ENCODE results near the gene CAMTA1.
A peak's percentile ranks its signal among the peaks of the same experiment; 100 is the strongest.

CAMTA1 gene

DNA sequence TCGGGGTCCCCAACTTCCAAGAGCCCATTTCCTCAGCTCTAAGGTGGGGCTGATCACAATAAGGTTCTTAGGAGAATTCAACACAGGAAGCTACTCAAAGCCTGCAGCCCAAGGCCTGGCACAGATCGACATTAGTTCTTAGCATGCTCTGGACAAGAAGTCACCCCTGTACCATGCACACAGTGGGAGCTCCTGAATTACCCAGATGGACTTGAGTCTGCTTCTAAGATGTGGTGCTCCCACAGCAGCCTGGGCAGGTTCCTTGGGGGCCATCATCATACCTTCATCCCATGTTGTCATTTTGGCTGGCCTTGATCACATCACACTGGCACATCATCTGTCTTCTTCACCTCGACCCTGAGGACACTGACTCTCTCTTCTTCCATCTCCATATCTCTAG, 832.6 kb downstream of the CAMTA1 start:
- DNase-seq, result no peak

DNA sequence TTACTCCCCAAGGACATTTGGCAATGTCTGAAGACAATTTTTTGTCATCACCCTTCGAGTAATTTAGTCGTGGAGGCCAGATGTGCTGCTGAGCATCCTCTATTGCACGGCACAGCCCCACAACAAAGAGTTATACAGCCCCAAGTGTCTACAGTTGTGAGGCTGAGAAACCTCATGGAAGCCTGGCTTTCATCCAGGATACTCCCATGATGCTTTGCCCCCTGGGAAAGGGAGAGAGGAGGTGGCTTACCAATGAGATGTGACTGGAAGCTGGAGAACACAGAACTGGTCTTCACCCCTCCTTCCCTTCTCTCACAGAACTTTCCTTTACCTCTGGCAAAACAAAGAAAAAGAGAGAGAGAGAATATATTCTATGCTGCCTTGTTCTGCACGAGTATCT, 834.9 kb downstream of the CAMTA1 start:
- no peak for DNase-seq

DNA sequence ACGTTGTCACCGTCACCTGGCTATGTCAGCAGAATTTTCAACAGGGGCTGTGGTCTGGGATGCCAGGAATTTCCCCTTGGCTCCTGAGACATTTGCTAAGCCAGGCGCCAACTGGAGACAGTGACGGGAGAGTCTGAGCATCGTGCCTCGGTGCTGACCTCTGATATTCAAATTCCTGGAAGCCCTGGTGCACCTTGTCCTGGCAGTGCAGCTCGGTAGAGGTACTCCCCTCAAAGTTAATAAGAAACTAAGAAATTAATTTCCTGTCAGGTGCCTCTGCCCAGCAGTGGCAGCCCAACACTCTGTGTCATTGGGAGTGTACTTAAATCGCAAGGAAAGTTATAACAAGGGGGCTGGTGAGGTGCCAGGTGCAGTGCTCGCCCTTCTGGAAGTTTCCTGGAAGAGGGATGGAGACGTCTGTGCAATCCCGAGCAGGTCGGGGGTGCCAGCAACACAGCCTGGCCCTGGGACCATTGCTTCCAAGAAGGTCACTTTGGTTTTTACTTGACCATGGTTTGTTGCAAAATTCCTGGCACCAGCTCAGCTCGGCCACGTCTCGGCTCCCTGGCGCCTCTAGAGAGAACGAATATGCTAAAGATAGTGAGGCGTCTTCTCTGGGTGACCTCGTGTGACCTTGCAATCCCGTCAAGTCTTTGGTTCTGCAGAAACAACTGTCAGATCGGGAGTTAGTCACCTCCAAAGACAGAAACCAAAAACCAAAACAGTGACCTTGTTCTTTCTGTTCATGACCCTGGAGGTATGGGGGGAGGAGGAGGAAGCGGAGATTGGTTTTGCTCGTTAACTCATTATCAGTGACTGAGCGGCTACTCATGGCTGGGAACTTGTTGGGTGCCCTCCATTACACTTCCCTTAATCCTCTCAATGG, 836.3 kb downstream of the CAMTA1 start:
- peak; percentile 60 for DNase-seq

DNA sequence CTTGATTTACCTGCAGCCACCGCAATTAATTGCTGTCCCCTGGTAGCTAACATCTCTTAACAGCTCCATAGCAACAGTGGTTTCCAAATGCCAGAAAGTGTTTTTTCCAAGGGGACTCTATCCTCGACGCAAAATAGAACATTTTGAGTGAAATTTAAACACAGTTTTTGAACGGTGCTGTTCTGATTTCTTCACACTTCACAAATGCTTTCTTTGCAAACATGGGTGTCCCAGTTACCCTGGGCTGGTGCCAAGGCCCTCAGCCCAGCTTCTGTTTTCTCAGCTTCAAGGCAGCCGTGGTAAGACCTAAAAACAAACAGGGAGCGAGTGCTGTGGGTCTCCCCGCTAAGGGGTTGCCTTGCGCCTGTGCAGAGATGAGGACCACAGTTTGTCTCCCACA, 838.6 kb downstream of the CAMTA1 start:
- no peak for DNase-seq

- DNase-seq, result no peak
These were observed 839.6 kb downstream of the CAMTA1 start for GRCh38 chr1:7624791-7625355.

DNA sequence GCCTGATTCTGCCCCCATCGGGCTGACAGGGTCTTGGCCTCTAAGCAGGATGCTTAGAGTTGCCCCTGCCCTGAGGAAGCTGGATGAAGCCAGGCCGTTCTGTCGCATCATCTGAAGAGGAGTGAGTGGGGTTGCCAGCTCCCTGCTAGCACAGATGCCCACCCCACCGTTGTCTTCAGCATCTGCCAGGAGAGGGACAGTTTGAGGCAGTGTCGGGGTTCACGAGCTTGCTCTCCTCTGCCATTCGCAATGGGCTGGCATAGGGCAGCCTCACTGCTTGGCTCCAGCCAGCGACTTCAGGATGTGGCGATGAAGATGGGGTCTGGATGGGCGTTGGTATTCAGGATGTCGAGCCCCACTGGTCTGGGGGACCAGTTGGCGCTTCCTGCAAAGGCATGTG, 840.1 kb downstream of the CAMTA1 start:
- DNase-seq, result no peak

- no peak for DNase-seq
These were observed 843.0 kb downstream of the CAMTA1 start for GRCh38 chr1:7628273-7628672.

DNA sequence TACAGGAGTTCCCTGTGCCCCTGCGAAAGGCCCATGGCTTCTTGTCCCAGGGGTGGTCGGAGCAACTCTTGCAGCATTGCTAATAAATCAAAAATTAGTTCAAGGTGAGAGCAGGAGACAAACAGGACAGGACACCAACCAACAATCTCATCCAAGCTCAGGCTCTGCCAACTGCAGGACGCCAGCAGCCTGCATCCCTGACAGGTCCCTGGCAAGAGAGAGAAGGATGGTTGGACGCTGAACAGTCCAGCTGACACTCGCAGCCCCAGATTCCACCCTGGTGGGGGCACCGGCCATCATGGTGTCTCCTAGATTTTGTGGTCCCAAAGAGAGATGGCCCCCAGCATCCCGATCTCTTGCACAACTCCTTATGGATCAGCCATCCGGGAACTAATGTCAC, 843.8 kb downstream of the CAMTA1 start:
- no peak for DNase-seq

DNA sequence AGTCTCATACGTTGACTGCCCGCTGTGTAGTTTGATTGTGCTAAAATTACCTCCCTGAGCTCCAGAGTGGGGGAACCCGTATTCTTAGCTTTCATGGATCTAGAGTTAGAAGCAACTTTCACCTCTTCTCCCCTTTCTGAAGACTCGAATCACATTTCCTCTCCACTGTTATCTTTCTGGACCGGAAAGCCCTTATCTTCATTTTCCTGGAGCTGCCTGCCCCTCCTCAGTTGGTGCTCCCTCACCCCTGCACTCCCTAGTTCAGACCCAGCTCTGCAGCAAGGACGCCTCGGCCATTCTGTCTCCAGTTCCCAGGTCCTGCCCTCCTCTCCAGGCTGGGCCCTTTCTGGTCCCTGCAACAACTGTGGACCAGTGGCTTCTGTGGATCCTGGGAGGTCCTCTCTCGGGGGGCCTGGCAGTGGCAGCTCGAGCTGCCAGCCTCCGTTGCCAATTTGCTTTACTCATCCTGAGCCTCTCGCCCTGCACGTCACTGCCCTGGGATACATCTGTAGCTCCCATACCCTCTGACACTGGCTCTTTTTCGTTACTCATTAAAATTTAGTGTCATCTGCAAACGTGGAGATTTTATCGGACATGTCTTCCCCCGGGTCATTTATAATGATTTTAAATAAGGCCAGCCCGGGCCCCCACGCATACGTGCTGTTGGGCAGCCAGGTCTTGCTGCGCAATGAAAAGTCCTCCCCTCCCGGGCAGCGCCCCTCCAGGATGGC, 844.4 kb downstream of the CAMTA1 start:
- DNase-seq, result no peak

DNA sequence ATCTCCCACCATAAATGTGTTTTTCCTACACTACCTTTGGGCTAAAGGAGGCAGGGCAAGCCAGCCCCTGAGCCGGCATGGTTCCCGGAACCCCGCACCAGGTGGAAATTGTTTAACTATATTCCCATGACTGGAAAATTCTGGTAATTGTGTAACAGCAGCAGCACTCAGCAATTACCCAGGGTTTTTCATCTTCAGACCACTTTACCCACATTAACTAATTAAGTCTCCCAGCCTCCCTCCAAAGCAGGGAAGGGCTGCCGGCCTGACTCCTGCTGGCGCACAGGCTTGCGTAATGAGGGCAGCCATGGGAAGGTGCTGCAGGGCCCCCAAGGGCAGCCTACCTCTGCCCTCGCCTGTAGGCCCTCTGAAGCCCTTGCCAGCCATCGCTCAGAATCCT, 845.1 kb downstream of the CAMTA1 start:
- DNase-seq, result no peak

DNA sequence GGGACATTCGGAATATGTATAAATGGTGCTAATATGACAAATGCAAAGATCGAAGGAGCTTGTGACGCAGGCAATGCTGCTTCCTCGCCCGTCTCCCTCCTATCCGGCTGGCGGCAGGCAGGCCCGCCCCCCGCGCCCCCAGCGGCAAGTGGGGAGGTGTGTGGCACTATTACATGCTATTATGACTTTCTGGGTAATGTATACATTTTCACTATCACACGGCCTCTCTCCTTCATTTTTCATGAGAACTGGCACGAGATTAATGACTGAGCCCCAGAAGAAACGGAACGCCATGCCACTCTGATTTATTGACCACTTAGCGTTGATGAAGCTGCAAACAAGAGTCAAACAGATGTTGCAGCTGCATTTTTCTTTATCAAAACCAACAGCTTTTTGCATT, 846.9 kb downstream of the CAMTA1 start:
- no peak for DNase-seq

- DNase-seq, result no peak
These were observed 847.4 kb downstream of the CAMTA1 start for GRCh38 chr1:7632681-7633080.

DNA sequence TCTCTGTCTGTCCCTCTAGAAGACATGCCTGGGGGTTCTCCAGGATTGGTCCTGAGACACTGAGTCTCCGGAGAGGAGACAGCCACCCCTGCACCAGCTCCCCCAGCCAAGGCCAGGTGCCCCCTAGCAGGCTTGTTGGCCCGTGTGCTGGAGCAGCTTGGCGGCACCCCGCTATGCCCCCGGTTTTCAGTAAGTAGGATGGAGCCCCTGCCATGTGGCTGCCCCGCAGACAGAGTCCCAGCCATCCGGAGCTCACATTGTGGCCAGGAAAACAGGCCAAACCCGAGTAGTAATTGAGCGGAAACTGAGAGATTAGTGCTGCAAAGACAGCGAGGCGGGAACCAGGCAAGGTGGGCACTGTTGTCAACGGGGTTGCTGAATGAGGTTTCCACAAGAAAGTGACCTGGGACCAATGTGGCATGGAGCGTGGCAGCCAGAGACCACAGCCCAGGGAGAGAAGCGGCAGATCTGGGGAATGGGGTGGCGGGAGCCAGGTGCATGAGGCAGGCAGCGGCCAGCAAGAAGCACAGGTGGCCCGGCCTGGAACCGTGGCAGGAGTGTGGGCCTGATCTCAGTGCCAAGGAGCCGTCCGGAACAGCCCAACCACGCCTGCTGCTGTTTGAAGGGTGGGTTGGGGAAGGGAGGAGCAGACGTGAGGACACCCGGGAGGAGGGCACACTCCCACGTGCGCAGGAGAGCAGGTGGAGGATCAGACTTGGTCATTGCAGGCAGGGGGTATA, 848.4 kb downstream of the CAMTA1 start:
- DNase-seq, result no peak

GRCh38 chr1:7634546-7635240, 849.4 kb downstream of the CAMTA1 start:
- no peak for DNase-seq

GRCh38 chr1:7636795-7637526, 851.7 kb downstream of the CAMTA1 start:
- no peak for DNase-seq

DNA sequence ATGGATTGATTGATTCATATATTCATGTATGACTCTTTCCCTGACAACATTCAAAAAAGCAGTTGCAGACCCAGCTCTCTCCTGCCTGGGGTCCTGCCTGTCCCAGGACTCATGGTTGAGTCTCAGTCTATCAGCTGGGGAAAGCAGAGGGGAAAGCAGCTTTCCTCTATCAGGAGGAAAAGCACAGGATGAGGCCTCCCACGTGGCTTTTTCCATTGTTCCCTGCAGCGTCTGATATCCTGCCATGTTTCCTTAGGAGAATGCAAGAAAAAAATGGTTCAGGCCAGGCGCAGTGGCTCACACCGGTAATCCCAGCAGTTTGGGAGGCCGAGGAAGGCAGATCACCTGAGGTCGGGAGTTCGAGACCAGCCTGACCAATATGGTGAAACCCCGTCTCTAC, 852.8 kb downstream of the CAMTA1 start:
- no peak for DNase-seq

GRCh38 chr1:7639435-7640131, 854.3 kb downstream of the CAMTA1 start:
- no peak for DNase-seq

DNA sequence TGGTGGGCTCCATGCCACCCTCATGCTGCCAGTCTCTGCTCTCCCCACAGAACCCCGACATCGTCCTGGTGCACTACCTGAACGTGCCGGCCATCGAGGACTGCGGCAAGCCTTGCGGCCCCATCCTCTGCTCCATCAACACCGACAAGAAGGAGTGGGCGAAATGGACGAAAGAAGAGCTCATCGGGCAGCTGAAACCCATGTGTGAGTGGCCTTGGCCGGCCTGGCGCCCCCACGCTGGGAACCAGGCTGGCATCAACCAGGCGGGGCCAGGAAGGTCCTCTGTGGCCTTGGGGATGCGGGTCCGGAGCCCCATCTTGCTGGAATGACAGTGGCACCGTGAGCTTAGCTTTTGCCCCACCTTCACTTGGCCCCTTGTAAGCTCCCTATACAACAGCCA, 855.1 kb downstream of the CAMTA1 start:
- no peak for DNase-seq

- no peak for DNase-seq
These were observed 855.8 kb downstream of the CAMTA1 start for GRCh38 chr1:7640920-7641585.

DNA sequence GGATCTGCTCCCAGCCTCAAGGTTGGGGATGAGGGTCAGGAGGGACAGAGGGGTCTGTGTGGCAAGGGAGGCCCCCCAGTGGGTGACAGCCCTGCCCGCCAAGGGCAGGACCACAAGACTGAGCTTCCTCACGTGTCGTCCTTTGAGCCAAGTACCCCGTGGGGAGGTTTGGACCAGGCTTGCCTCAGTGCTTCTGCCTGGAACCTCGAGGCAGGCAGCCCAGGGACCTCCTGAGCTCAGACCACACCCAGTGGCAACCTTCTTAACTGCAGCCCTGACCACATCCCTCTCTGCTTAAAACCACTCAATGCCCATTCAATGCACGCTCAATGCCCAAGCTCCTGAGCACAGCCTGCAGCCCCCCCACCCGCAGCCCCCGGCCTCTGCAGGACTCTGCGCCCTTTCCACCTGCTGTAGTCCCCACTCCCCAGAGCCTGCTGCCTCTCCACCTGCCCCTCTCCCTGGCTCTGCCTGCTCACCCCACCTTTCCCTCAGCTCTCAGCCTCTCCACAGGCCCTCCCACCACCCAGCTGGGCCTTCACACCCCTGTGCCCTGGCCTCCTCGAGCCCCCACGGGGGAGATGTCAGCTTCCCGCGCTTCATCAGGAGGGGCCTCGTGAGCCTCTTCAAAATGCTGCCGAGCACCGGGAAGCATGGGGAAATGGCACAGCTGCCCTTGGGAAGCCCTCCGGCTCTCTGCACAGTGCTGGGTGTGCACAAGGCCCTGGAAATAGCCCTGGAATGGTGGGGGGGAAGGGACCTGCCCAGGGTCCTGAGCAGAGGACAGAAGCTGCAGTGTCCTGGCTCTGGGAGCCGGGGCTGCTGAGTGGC, 856.5 kb downstream of the CAMTA1 start:
- DNase-seq, result peak; percentile 25

Measured in MV-4-11 (cell line).